HepG2 (cell line): ENCODE results near the gene CA11. TPM values are rescaled to one million over a fixed set of nuclear protein-coding genes. Genes with fewer than 3 reads are reported as not detected.

ENCODE experiments used
- ATF1 ChIP-seq: IDR thresholded peaks from 2 replicates; pipeline ENCODE4 v1.6.1; 2016; ENCODE audit warnings: mild to moderate bottlenecking, control low read depth
- CHD2 ChIP-seq: IDR thresholded peaks from 2 replicates; pipeline ENCODE4 v1.6.1; 2011; ENCODE audit warnings: low read depth, low read length, improper control_type of control experiment
- FOXC1 ChIP-seq: sonication (generic); formaldehyde crosslinking; IDR thresholded peaks from 2 replicates; pipeline ENCODE4 v1.8.0; 2022; ENCODE audit warnings: mild to moderate bottlenecking, missing genetic modification reagents, borderline replicate concordance
- GLI4 ChIP-seq: sonication (generic); formaldehyde crosslinking; IDR thresholded peaks from 2 replicates; pipeline ENCODE4 v1.5.1; 2020; ENCODE audit warnings: missing genetic modification reagents, mild to moderate bottlenecking, moderate library complexity, borderline replicate concordance
- GTF2F1 ChIP-seq: fragments of 150-350 bp; IDR thresholded peaks from 2 replicates; pipeline ENCODE4 v1.6.1; 2014; ENCODE audit warnings: low read length
- HMG20A ChIP-seq: IDR thresholded peaks from 2 replicates; pipeline ENCODE4 v1.6.1; 2016; ENCODE audit warnings: borderline replicate concordance
- HNF4A ChIP-seq: sonication (generic); formaldehyde crosslinking; IDR thresholded peaks from 2 replicates; pipeline ENCODE4 v1.4.0; 2020; ENCODE audit warnings: missing genetic modification reagents
- JARID2 ChIP-seq: sonication (generic); formaldehyde crosslinking; IDR thresholded peaks from 2 replicates; pipeline ENCODE4 v1.8.1; 2023; ENCODE audit warnings: missing genetic modification reagents, inconsistent platforms; ENCODE audit not compliant: insufficient replicate concordance
- NCOA2 ChIP-seq: sonication (generic); formaldehyde crosslinking; IDR thresholded peaks from 2 replicates; pipeline ENCODE4 v1.8.0; 2022; ENCODE audit warnings: inconsistent platforms
- POLR2A ChIP-seq, 2 experiments: IDR thresholded peaks; 2 replicates each; pipeline ENCODE4 v1.6.1; 2011; ENCODE audit warnings: low read depth in 2 of 2, low read length in 2 of 2, mild to moderate bottlenecking in 1 of 2, moderate library complexity in 1 of 2; ENCODE audit not compliant: insufficient read depth in 1 of 2
- RBM22 ChIP-seq: fragments of 200-400 bp; formaldehyde crosslinking; optimal IDR thresholded peaks from 2 replicates; pipeline ENCODE3; 2017; ENCODE audit warnings: mild to moderate bottlenecking, low read length, moderate library complexity
- SYNCRIP ChIP-seq: fragments of 200-400 bp; formaldehyde crosslinking; IDR thresholded peaks from 2 replicates; pipeline ENCODE4 v1.6.1; 2018; ENCODE audit warnings: mild to moderate bottlenecking, low read depth, low read length; ENCODE audit not compliant: insufficient read depth
- TP53 ChIP-seq: sonication (generic); formaldehyde crosslinking; conservative IDR thresholded peaks from 2 replicates; pipeline ENCODE4 v1.4.0; 2020; ENCODE audit warnings: missing genetic modification reagents
- ZBTB7B ChIP-seq: sonication (generic); formaldehyde crosslinking; IDR thresholded peaks from 2 replicates; pipeline ENCODE4 v1.4.0; 2020; ENCODE audit warnings: missing genetic modification reagents
- ZFP36L2 ChIP-seq: sonication (generic); formaldehyde crosslinking; IDR thresholded peaks from 2 replicates; pipeline ENCODE4 v1.4.0; 2020; ENCODE audit warnings: missing genetic modification reagents
- ZMAT3 ChIP-seq: sonication (generic); formaldehyde crosslinking; conservative IDR thresholded peaks from 2 replicates; pipeline ENCODE4 v1.7.0; 2021; ENCODE audit warnings: missing genetic modification reagents
- ZNF180 ChIP-seq: sonication (generic); formaldehyde crosslinking; IDR thresholded peaks from 2 replicates; pipeline ENCODE4 v1.4.0; 2020; ENCODE audit warnings: low read depth, missing genetic modification reagents, borderline replicate concordance
- ZNF30 ChIP-seq: sonication (generic); formaldehyde crosslinking; IDR thresholded peaks from 2 replicates; pipeline ENCODE4 v1.5.0; 2020; ENCODE audit warnings: mild to moderate bottlenecking, missing genetic modification reagents
- ZNF468 ChIP-seq: sonication (generic); formaldehyde crosslinking; IDR thresholded peaks from 2 replicates; pipeline ENCODE4 v1.8.0; 2022; ENCODE audit warnings: mild to moderate bottlenecking, moderate library complexity, missing genetic modification reagents
- ZNF605 ChIP-seq: sonication (generic); formaldehyde crosslinking; IDR thresholded peaks from 2 replicates; pipeline ENCODE4 v1.8.0; 2022; ENCODE audit warnings: mild to moderate bottlenecking, missing genetic modification reagents
- ZNF7 ChIP-seq: IDR thresholded peaks from 2 replicates; pipeline ENCODE4 v1.6.1; 2016; ENCODE audit warnings: missing biosample characterization, missing genetic modification reagents
- ZNF792 ChIP-seq: IDR thresholded peaks from 2 replicates; pipeline ENCODE4 v1.6.1; 2016
- ZNF816 ChIP-seq: sonication (generic); formaldehyde crosslinking; IDR thresholded peaks from 2 replicates; pipeline ENCODE4 v1.8.0; 2022; ENCODE audit warnings: missing genetic modification reagents, mild to moderate bottlenecking, borderline replicate concordance
- ZNF878 ChIP-seq: sonication (generic); formaldehyde crosslinking; IDR thresholded peaks from 2 replicates; pipeline ENCODE4 v1.8.1; 2023; ENCODE audit warnings: mild to moderate bottlenecking, missing genetic modification reagents, moderate library complexity
- polyA plus RNA-seq, 8 experiments: library from polyadenylated mRNA; depleted of rRNA in 3 of 8; stranded (reverse) in 7 of 8; unstranded in 1 of 8; fragments of >200 nt; fragmentation: Illumina TruSeq in 4 of 8; extraction: Trizol in 4 of 8; gene quantifications; 2 replicates each; pipeline versions ENCODE4 v1.2.1 to v1.2.3, GENCODE V29; 2011 to 2016; ENCODE audit warnings: low read depth in 4 of 8, missing spikeins in 1 of 8, mixed read lengths in 1 of 8; ENCODE audit not compliant: insufficient read depth in 1 of 8
- total RNA-seq, 5 experiments: library from RNA; depleted of rRNA; stranded (reverse); fragments of >200 nt; fragmentation: Illumina TruSeq; extraction: Trizol; gene quantifications; 2 replicates each; pipeline ENCODE4 v1.2.3, GENCODE V29; 2016; ENCODE audit warnings: low read depth in 1 of 5
- TF ChIP-seq, protein P1 (sequence below): IDR thresholded peaks from 2 replicates; pipeline ENCODE4 v1.6.1; 2012; ENCODE audit warnings: low read length, improper control_type of control experiment
- TF ChIP-seq, protein P2 (sequence below): sonication (generic); formaldehyde crosslinking; IDR thresholded peaks from 2 replicates; pipeline ENCODE4 v1.8.0; 2022; ENCODE audit warnings: mild to moderate bottlenecking, missing genetic modification reagents, borderline replicate concordance
- TF ChIP-seq, protein P3 (sequence below): fragments of 450-650 bp; IDR thresholded peaks from 2 replicates; pipeline ENCODE4 v1.6.1; 2017
- TF ChIP-seq, protein P4 (sequence below): sonication (generic); formaldehyde crosslinking; IDR thresholded peaks from 2 replicates; pipeline ENCODE4 v1.5.0; 2020; ENCODE audit warnings: mild to moderate bottlenecking, low read depth, missing genetic modification reagents, borderline replicate concordance

Gene CA11
- total and polyA plus RNA-seq, 2 of the 13 experiments (the other 11 are each of a cell fraction or from before 2014, with no cell fraction given), result 0.41 to 0.58 TPM

DNA sequence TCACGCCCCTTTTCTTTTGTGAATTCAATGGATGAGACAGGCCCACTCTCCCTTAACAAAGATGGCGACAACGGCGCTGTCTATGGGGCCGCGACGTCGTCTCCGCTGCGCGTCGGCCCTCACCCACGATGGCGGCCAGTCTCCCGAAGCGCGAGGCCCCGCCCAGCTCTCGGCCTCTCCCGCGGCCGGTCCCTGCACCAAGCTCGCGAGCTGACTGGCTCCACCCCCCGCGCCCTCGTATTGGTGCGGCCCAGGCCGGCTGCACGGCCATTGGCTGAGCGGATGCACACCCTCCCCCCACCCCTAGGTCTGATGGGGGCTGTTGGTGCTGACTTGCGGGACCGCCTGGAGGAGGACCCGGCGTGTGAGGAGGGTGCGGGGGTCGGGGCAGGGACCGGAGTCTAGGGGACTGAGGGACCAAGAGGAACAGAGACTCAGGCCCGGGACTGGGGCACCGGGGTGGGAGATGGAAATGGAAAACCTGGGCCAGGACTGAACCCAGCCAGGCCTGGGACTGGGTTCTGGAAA lies 21.9 kb downstream of the CA11 start (continued):
- TF ChIP-seq, protein P1, sequence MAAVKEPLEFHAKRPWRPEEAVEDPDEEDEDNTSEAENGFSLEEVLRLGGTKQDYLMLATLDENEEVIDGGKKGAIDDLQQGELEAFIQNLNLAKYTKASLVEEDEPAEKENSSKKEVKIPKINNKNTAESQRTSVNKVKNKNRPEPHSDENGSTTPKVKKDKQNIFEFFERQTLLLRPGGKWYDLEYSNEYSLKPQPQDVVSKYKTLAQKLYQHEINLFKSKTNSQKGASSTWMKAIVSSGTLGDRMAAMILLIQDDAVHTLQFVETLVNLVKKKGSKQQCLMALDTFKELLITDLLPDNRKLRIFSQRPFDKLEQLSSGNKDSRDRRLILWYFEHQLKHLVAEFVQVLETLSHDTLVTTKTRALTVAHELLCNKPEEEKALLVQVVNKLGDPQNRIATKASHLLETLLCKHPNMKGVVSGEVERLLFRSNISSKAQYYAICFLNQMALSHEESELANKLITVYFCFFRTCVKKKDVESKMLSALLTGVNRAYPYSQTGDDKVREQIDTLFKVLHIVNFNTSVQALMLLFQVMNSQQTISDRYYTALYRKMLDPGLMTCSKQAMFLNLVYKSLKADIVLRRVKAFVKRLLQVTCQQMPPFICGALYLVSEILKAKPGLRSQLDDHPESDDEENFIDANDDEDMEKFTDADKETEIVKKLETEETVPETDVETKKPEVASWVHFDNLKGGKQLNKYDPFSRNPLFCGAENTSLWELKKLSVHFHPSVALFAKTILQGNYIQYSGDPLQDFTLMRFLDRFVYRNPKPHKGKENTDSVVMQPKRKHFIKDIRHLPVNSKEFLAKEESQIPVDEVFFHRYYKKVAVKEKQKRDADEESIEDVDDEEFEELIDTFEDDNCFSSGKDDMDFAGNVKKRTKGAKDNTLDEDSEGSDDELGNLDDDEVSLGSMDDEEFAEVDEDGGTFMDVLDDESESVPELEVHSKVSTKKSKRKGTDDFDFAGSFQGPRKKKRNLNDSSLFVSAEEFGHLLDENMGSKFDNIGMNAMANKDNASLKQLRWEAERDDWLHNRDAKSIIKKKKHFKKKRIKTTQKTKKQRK, result no peak
- TF ChIP-seq HNF4A (no peak), TP53 (no peak), ZNF468 (CRISPR knock-in tag) (no peak), ZNF30 (CRISPR knock-in tag) (no peak), HMG20A (CRISPR knock-in tag) (no peak), POLR2A (IDR thresholded peaks at IDR 0.05; ENCODE audit: insufficient read depth in 1 of 2, low read depth in 2 of 2, low read length in 2 of 2) (0 out of 4 replicates have a peak, but pooled peaks of 1 of the 2 experiments have one; percentile 6), ZMAT3 (CRISPR knock-in tag) (no peak), GTF2F1 (no peak), FOXC1 (CRISPR knock-in tag) (0 out of 2 replicates have a peak, but pooled peaks have one; percentile 26), GLI4 (CRISPR knock-in tag) (no peak), ZNF7 (CRISPR knock-in tag) (no peak), ZBTB7B (CRISPR knock-in tag) (no peak), NCOA2 (CRISPR knock-in tag) (no peak), ZNF816 (no peak), JARID2 (CRISPR knock-in tag) (no peak), ZNF792 (CRISPR knock-in tag) (no peak), ZFP36L2 (CRISPR knock-in tag) (no peak), ZNF878 (CRISPR knock-in tag) (no peak), ZNF605 (CRISPR knock-in tag) (peak; percentile 41; the same call in 1 of the 2 replicates), CHD2 (peak; percentile 68; the same call in 1 of the 2 replicates), RBM22 (no peak), ZNF180 (CRISPR knock-in tag) (no peak), ATF1 (CRISPR knock-in tag) (no peak), SYNCRIP (no peak)
- TF ChIP-seq, protein P2, sequence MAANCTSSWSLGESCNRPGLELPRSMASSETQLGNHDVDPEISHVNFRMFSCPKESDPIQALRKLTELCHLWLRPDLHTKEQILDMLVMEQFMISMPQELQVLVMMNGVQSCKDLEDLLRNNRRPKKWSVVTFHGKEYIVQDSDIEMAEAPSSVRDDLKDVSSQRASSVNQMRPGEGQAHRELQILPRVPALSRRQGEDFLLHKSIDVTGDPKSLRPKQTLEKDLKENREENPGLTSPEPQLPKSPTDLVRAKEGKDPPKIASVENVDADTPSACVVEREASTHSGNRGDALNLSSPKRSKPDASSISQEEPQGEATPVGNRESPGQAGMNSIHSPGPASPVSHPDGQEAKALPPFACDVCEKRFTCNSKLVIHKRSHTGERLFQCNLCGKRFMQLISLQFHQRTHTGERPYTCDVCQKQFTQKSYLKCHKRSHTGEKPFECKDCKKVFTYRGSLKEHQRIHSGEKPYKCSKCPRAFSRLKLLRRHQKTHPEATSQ (CRISPR knock-in tag), result no peak
- TF ChIP-seq, protein P3, sequence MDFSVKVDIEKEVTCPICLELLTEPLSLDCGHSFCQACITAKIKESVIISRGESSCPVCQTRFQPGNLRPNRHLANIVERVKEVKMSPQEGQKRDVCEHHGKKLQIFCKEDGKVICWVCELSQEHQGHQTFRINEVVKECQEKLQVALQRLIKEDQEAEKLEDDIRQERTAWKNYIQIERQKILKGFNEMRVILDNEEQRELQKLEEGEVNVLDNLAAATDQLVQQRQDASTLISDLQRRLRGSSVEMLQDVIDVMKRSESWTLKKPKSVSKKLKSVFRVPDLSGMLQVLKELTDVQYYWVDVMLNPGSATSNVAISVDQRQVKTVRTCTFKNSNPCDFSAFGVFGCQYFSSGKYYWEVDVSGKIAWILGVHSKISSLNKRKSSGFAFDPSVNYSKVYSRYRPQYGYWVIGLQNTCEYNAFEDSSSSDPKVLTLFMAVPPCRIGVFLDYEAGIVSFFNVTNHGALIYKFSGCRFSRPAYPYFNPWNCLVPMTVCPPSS, result no peak
- TF ChIP-seq, protein P4, sequence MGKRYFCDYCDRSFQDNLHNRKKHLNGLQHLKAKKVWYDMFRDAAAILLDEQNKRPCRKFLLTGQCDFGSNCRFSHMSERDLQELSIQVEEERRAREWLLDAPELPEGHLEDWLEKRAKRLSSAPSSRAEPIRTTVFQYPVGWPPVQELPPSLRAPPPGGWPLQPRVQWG (CRISPR knock-in tag), result no peak
